Stomach (tissue), 9 donors: ENCODE data around the gene DDX51. TPM values are rescaled to one million over a fixed set of nuclear protein-coding genes. Genes with fewer than 3 reads are reported as not detected.

Experiments used
- DNase-seq, 2 donors: peaks; one replicate each; pipeline versions ENCODE4 v3.0.0 to v3.0.0-alpha.2; 2013 to 2019
- H3K27ac ChIP-seq, 5 donors: fragments of 200-600 bp in 4 of 5; sonication (generic) in 4 of 5; one replicate each; pipeline ENCODE4 v1.5.1; 2013 to 2019; ENCODE audit warnings: mild to moderate bottlenecking in 1 of 5, moderate library complexity in 1 of 5
- H3K27me3 ChIP-seq, 3 donors: fragments of 200-600 bp; sonication (generic); one replicate each; pipeline ENCODE4 v1.5.1; 2017 to 2019; ENCODE audit warnings: mixed run types in 1 of 3
- H3K36me3 ChIP-seq, 4 donors: fragments of 200-600 bp; sonication (generic); 1 replicate in 3 of 4; 2 replicates in 1 of 4; pipeline ENCODE4 v1.5.1; 2016 to 2019
- H3K4me1 ChIP-seq, 4 donors: fragments of 200-600 bp; sonication (generic); one replicate each; pipeline ENCODE4 v1.5.1; 2016 to 2019
- H3K4me3 ChIP-seq, 4 donors: fragments of 200-600 bp; sonication (generic) in 3 of 4; one replicate each; pipeline ENCODE4 v1.5.1; 2016 to 2019; ENCODE audit warnings: mild to moderate bottlenecking in 1 of 4
- H3K9me3 ChIP-seq, 4 donors: fragments of 200-600 bp; sonication (generic); one replicate each; pipeline ENCODE4 v1.5.1; 2016 to 2019
- EP300 ChIP-seq: sonication (generic); formaldehyde crosslinking; IDR thresholded peaks from one replicate; pipeline ENCODE4 v1.6.1; 2017; ENCODE audit warnings: antibody characterized with exemption
- POLR2A ChIP-seq, 4 donors: fragments of 450-650 bp; IDR thresholded peaks; one replicate each; pipeline ENCODE4 v1.6.1; 2016; ENCODE audit warnings: antibody characterized with exemption in 4 of 4, control low read depth in 2 of 4, mild to moderate bottlenecking in 1 of 4, moderate library complexity in 1 of 4
- POLR2AphosphoS5 ChIP-seq, 3 donors: sonication (generic); formaldehyde crosslinking; IDR thresholded peaks; one replicate each; pipeline ENCODE4 v1.6.1; 2016; ENCODE audit warnings: antibody characterized with exemption in 3 of 3
- WGBS, 5 donors: extraction: QIAGEN DNeasy Blood & Tissue Kit in 3 of 5; methylation state at CpG; one replicate each; pipeline versions ENCODE4 v1.1.5 to v1.1.7; 2013 to 2018; 5-methylcytosine and 5-hydroxymethylcytosine counted together
- intact Hi-C: fragments of 100-400 bp; cut with DNase I; formaldehyde crosslinking; loops from one replicate; pipeline ENCODE4 v1.15.1; 2023; ENCODE audit warnings: low total_unique reads
- polyA plus RNA-seq, 3 donors: library from polyadenylated mRNA; stranded (reverse); fragments of 200-250 nt; gene quantifications; one replicate each; pipeline ENCODE4 v1.2.3, GENCODE V29; 2013
- total RNA-seq, 5 donors: library from RNA; depleted of rRNA; stranded (reverse); fragments of >200 nt; gene quantifications; one replicate each; pipeline versions ENCODE4 v1.1.0 to v1.2.3, GENCODE V29; 2014 to 2016
- TF ChIP-seq, protein P1 (sequence below), 7 experiments: fragments of 450-650 bp in 4 of 7; fragments of 200-600 bp in 3 of 7; sonication (generic) in 3 of 7; IDR thresholded peaks; one replicate each; pipeline ENCODE4 v1.5.1; 2016 to 2019; ENCODE audit warnings: antibody characterized with exemption in 7 of 7, control low read depth in 2 of 7, mild to moderate bottlenecking in 1 of 7
- donor health status: healthy with polysubstance abuse.
- donor health status: Bipolar disorder and iron deficiency.
- donor health status: healthy.

DDX51 gene
- total and polyA plus RNA-seq, 8 donors: 6.6 to 69.5 (median 13.2) TPM

GRCh38 chr12:132160016-132160415 is 15.9 kb upstream of the DDX51 start:
- peaks cover 0 to 19% (median 16%) of the 10 kb centered on the region in 4 donors for H3K4me1 ChIP-seq
- peaks cover 0 to 32% (median 6%) of the 10 kb centered on the region in 3 donors for H3K27me3 ChIP-seq
- peaks cover 0 to 27% (median 18%) of the 10 kb centered on the region in 4 donors for H3K36me3 ChIP-seq
- no peak overlapping the region for H3K4me3 ChIP-seq
- WGBS, 5 donors: 61 to 87% (median 77%) methylated on average over 7 to 16 of the region's 16 CpGs
- no peaks in the 10 kb centered on the region for H3K9me3 ChIP-seq
- H3K27ac ChIP-seq: no peak overlapping the region
- TF ChIP-seq POLR2A (IDR thresholded peaks at IDR 0.05): no peak
- TF ChIP-seq, protein P1, sequence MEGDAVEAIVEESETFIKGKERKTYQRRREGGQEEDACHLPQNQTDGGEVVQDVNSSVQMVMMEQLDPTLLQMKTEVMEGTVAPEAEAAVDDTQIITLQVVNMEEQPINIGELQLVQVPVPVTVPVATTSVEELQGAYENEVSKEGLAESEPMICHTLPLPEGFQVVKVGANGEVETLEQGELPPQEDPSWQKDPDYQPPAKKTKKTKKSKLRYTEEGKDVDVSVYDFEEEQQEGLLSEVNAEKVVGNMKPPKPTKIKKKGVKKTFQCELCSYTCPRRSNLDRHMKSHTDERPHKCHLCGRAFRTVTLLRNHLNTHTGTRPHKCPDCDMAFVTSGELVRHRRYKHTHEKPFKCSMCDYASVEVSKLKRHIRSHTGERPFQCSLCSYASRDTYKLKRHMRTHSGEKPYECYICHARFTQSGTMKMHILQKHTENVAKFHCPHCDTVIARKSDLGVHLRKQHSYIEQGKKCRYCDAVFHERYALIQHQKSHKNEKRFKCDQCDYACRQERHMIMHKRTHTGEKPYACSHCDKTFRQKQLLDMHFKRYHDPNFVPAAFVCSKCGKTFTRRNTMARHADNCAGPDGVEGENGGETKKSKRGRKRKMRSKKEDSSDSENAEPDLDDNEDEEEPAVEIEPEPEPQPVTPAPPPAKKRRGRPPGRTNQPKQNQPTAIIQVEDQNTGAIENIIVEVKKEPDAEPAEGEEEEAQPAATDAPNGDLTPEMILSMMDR (IDR thresholded peaks at IDR 0.05): no peak
- TF ChIP-seq POLR2AphosphoS5 (IDR thresholded peaks at IDR 0.05): no peak
- no peak for TF ChIP-seq EP300
- DNase-seq: no peak
- intact Hi-C loops: no loop called here

DNA sequence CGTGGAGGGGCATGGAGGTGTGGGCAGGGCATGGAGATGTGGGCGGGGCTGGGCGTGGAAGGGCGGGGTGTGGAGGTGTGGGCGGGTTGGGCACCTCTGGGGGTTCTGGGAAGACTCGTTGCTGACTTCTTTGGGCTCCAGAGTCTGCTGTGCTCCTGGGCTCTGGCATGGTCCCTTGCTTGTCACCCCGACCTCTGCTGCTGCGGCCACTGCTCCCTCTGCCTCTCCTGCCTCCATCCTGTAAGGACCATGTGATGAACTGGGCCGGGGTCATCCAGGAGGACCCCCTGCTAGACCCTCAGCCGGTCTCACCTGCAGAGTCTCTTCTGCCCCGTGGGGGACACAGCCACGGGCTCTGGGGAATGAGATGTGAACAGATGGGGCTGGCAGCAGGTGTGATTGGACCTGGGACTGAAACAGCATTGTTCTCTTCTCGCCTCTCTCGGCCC is 15.5 kb upstream of the DDX51 start:
- intact Hi-C loops: no loop called here
- WGBS, 5 donors: 66 to 89% (median 75%) methylated on average over 8 to 14 of the region's 14 CpGs
- no peak overlapping the region for H3K4me3 ChIP-seq
- DNase-seq: no peak
- H3K4me1 ChIP-seq: peaks cover 0 to 19% (median 16%) of the 10 kb centered on the region in 4 donors
- no peaks in the 10 kb centered on the region for H3K9me3 ChIP-seq
- TF ChIP-seq POLR2A (IDR thresholded peaks at IDR 0.05) (no peak), EP300 (no peak), POLR2AphosphoS5 (IDR thresholded peaks at IDR 0.05) (no peak)
- TF ChIP-seq, protein P1 (IDR thresholded peaks at IDR 0.05): no peak
- H3K27me3 ChIP-seq: peaks cover 0 to 32% (median 6%) of the 10 kb centered on the region in 3 donors
- H3K36me3 ChIP-seq: peaks cover 0 to 27% (median 18%) of the 10 kb centered on the region in 4 donors
- H3K27ac ChIP-seq: no peak overlapping the region

DNA sequence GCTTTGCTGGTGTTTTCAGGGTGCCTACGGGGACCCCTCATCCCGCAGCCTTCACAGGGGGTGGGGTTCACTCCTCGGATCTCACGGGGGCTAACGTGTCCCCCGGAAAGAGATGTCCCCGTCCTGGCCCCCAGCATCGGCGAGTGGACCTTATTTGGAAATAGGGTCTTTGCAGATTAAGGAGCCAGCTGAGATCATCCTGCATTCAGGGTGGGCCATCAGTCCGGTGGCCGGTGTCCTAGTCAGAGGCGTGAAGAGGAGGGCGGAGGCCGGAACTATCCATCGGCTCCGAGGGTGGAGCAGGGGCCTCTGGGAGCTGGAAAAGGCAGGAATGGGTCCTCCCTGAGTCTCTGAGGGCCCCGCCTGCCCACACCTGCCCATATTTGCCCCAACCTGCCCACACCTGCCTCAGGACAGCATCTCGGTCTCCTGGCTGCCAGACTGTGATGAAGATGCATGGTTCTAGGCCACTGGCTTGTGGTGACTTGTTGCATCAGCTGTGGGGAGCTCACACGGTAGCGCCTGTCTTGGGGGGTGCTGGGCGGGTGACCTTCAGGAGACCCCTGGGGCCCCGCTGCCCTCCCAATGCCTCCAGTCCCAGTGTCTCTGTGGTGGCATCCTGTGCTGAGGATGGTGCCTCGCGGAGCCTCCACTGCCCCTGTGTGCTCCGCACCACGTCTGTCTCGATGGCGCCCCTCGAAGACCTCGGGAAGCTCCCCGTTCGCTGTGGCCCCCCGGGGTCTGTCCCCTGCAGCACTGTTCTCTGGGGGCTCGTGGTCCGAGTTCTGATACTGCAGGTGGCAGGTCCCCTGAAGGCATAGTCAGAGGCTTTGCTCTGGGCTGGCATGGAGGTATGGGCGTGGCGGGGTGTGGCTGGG is 14.8 kb upstream of the DDX51 start:
- Histone ChIP-seq H3K9me3 (no peaks in the 10 kb centered on the region), H3K4me3 (no peak overlapping the region), H3K27me3 (peaks cover 0 to 30% (median 6%) of the 10 kb centered on the region in 3 donors), H3K36me3 (peaks cover 0 to 27% (median 18%) of the 10 kb centered on the region in 4 donors), H3K4me1 (peaks cover 0 to 25% (median 21%) of the 10 kb centered on the region in 4 donors), H3K27ac (no peak overlapping the region)
- intact Hi-C loops: no loop called here
- DNase-seq: no peak
- TF ChIP-seq POLR2AphosphoS5 (IDR thresholded peaks at IDR 0.05): no peak
- 86 to 94% (median 88%) methylated on average over 28 to 37 of the region's 37 CpGs for WGBS, 5 donors

- H3K27me3 ChIP-seq: peaks cover 0 to 20% (median 0%) of the 10 kb centered on the region in 3 donors
- 94 to 99% (median 96%) methylated on average over 5 of the region's 5 CpGs for WGBS, 5 donors
- no peak overlapping the region for H3K4me3 ChIP-seq
- DNase-seq: no peak
- no peak overlapping the region for H3K27ac ChIP-seq
- TF ChIP-seq POLR2A (IDR thresholded peaks at IDR 0.05) (no peak), POLR2AphosphoS5 (IDR thresholded peaks at IDR 0.05) (no peak), EP300 (no peak)
- TF ChIP-seq, protein P1 (IDR thresholded peaks at IDR 0.05): no peak
- H3K36me3 ChIP-seq: peaks cover 0 to 27% (median 18%) of the 10 kb centered on the region in 4 donors
- intact Hi-C loops: no loop called here
- H3K4me1 ChIP-seq: peaks cover 0 to 23% (median 18%) of the 10 kb centered on the region in 4 donors
- H3K9me3 ChIP-seq: no peaks in the 10 kb centered on the region
Measured at GRCh38 chr12:132157733-132158409, 13.8 kb upstream of the DDX51 start.
